Measurements from ENCODE around the gene OBSCN. TPM values are rescaled to one million over a fixed set of nuclear protein-coding genes. Genes with fewer than 3 reads are reported as not detected.

Gene OBSCN
- total RNA-seq, 1 donor from 2014 or later, result 5.1 TPM

DNA sequence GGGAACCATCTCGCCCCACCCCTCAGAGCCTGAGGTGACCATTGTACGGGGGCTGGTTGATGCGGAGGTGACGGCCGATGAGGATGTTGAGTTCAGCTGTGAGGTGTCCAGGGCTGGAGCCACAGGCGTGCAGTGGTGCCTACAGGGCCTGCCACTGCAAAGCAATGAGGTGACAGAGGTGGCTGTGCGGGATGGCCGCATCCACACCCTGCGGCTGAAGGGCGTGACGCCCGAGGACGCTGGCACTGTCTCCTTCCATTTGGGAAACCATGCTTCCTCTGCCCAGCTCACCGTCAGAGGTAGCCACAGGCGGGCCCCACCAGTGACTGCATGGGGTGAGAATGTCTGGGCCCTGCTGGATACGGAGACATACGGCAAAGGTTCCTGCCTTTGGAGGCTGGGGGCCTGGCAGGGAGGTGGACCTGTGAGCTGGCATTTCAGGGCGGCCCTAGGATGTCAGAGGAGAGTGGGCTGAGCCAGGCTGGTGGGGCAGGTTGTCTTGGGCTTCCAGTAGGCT lies 100.3 kb downstream of the OBSCN start:
- Mint-ChIP-seq H3K4me3 (no peak overlapping the region), H3K27me3 (ENCODE audit: insufficient read depth, low read depth) (peaks cover 4% of the 10 kb centered on the region), H3K27ac (no peak overlapping the region), H3K4me1 (no peaks in the 10 kb centered on the region), H3K36me3 (peaks cover 19% of the 10 kb centered on the region), H3K9me3 (peaks cover 14% of the 10 kb centered on the region)
- H3K9me3 ChIP-seq (ENCODE audit: low read depth), result no peaks in the 10 kb centered on the region
- TF ChIP-seq EZH2 (IDR thresholded peaks at IDR 0.05) (no peak), EZH2phosphoT487 (IDR thresholded peaks at IDR 0.05) (no peak)
- TF ChIP-seq, protein P1, sequence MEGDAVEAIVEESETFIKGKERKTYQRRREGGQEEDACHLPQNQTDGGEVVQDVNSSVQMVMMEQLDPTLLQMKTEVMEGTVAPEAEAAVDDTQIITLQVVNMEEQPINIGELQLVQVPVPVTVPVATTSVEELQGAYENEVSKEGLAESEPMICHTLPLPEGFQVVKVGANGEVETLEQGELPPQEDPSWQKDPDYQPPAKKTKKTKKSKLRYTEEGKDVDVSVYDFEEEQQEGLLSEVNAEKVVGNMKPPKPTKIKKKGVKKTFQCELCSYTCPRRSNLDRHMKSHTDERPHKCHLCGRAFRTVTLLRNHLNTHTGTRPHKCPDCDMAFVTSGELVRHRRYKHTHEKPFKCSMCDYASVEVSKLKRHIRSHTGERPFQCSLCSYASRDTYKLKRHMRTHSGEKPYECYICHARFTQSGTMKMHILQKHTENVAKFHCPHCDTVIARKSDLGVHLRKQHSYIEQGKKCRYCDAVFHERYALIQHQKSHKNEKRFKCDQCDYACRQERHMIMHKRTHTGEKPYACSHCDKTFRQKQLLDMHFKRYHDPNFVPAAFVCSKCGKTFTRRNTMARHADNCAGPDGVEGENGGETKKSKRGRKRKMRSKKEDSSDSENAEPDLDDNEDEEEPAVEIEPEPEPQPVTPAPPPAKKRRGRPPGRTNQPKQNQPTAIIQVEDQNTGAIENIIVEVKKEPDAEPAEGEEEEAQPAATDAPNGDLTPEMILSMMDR (IDR thresholded peaks at IDR 0.05), result no peak
- no peak overlapping the region for H3K4me3 ChIP-seq
- no peaks in the 10 kb centered on the region for H3K79me2 ChIP-seq (ENCODE audit: low read depth)
- H2AFZ ChIP-seq (replicated peaks), result no peak overlapping the region
- H3K4me2 ChIP-seq, result no peak overlapping the region
- H3F3A ChIP-seq (ENCODE audit: low read depth), result no peaks in the 10 kb centered on the region
- H3K27ac ChIP-seq, result no peak overlapping the region
- H3K9ac ChIP-seq, result no peak overlapping the region
- H4K20me1 ChIP-seq (ENCODE audit: low read depth), result no peaks in the 10 kb centered on the region
- H3K36me3 ChIP-seq, result no peaks in the 10 kb centered on the region
- no peak for DNase-seq (ENCODE audit: low spot score)
- no peaks in the 10 kb centered on the region for H3K27me3 ChIP-seq
- no peaks in the 10 kb centered on the region for H3K4me1 ChIP-seq

DNA sequence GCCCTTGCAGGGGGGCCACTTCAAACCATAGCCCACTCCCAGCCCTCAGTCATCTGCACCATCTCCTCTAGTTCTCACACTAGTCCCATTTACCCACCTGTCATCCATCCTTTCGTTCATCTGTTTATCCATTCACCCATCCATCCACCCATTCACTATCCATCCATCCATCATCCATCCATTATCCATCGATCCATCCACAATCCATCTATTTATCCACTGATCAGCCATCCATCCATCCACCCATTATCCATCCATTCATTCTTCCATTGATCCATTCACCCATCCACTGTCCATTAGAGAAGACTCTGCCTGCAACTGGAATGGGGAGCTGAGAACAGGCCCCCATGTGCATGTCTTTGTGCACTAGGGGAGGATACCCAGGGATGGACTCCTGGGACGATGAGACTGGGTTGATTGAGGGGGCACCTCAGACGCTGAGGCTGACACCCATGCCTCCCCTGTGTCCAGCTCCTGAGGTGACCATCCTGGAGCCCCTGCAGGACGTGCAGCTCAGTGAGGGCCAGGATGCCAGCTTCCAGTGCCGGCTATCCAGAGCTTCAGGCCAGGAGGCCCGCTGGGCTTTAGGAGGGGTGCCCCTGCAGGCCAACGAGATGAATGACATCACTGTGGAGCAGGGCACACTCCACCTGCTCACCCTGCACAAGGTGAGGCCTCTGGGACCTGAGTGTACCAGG lies 100.9 kb downstream of the OBSCN start:
- Mint-ChIP-seq H3K27ac (no peak overlapping the region), H3K27me3 (ENCODE audit: insufficient read depth, low read depth) (peaks cover 4% of the 10 kb centered on the region), H3K36me3 (peaks cover 14% of the 10 kb centered on the region), H3K4me1 (no peaks in the 10 kb centered on the region), H3K4me3 (no peak overlapping the region), H3K9me3 (peaks cover 8% of the 10 kb centered on the region)
- Histone ChIP-seq H3K79me2 (ENCODE audit: low read depth) (no peaks in the 10 kb centered on the region), H3K4me3 (no peak overlapping the region), H3K27me3 (no peaks in the 10 kb centered on the region), H4K20me1 (ENCODE audit: low read depth) (no peaks in the 10 kb centered on the region), H3K4me2 (no peak overlapping the region), H2AFZ (replicated peaks) (no peak overlapping the region), H3F3A (ENCODE audit: low read depth) (no peaks in the 10 kb centered on the region), H3K4me1 (no peaks in the 10 kb centered on the region), H3K9me3 (ENCODE audit: low read depth) (no peaks in the 10 kb centered on the region), H3K27ac (no peak overlapping the region), H3K36me3 (no peaks in the 10 kb centered on the region), H3K9ac (no peak overlapping the region)
- TF ChIP-seq, protein P1 (IDR thresholded peaks at IDR 0.05), result peak; percentile 13
- TF ChIP-seq EZH2phosphoT487 (IDR thresholded peaks at IDR 0.05), result no peak
- no peak for TF ChIP-seq EZH2 (IDR thresholded peaks at IDR 0.05)
- DNase-seq (ENCODE audit: low spot score), result no peak

DNA sequence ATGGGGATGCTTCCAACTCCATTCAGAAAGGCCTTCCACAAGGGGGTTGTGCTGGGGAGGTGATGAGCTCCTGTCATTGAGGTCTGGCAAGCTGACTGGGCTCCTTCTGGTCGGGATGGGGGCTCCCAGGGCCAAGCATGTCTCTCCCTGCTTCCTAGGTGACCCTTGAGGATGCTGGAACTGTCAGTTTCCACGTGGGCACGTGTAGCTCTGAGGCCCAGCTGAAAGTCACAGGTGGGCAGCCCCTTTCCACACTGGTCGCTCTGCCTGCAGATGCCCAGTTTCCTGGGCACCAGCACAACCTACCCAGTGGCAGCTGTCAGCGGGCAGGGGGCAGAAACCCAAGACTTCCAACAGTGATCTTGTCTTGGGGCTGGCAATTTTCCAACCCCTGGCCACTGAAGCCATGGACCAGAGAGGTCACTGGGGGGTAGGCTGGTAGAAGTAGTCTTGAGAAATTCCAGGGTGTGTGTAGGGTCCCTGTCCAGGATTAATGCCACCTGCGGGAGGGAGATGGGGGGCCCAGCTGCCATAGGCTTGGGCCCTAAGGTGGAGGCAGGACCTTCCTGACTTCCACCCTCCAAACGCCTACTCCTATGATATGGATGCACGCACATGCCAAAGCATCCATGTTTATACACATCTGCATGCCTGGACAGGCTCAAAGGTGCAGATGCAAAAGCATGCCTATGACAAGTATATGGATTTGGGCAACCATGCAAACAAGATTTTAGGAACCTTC lies 101.7 kb downstream of the OBSCN start:
- Histone ChIP-seq H3K9ac (no peak overlapping the region), H3K4me1 (no peaks in the 10 kb centered on the region), H3K27ac (no peak overlapping the region), H3K4me3 (no peak overlapping the region), H3K4me2 (no peak overlapping the region), H3K9me3 (ENCODE audit: low read depth) (no peaks in the 10 kb centered on the region), H3F3A (ENCODE audit: low read depth) (no peaks in the 10 kb centered on the region), H3K79me2 (ENCODE audit: low read depth) (no peaks in the 10 kb centered on the region), H3K36me3 (no peaks in the 10 kb centered on the region), H4K20me1 (ENCODE audit: low read depth) (no peaks in the 10 kb centered on the region), H2AFZ (replicated peaks) (no peak overlapping the region), H3K27me3 (no peaks in the 10 kb centered on the region)
- no peaks in the 10 kb centered on the region for H3K4me1 Mint-ChIP-seq
- TF ChIP-seq EZH2phosphoT487 (IDR thresholded peaks at IDR 0.05), result no peak
- TF ChIP-seq, protein P1 (IDR thresholded peaks at IDR 0.05), result no peak
- no peak for TF ChIP-seq EZH2 (IDR thresholded peaks at IDR 0.05)
- peaks cover 4% of the 10 kb centered on the region for H3K27me3 Mint-ChIP-seq (ENCODE audit: insufficient read depth, low read depth)
- peaks cover 6% of the 10 kb centered on the region for H3K9me3 Mint-ChIP-seq
- peaks cover 10% of the 10 kb centered on the region for H3K36me3 Mint-ChIP-seq
- H3K27ac Mint-ChIP-seq, result no peak overlapping the region
- no peak for DNase-seq (ENCODE audit: low spot score)
- no peak overlapping the region for H3K4me3 Mint-ChIP-seq
